ENCODE data around the gene AHCTF1. TPM values are rescaled to one million over a fixed set of nuclear protein-coding genes. Genes with fewer than 3 reads are reported as not detected.

The AHCTF1 gene
- total RNA-seq, 1 donor from 2014 or later: 20.5 TPM

DNA sequence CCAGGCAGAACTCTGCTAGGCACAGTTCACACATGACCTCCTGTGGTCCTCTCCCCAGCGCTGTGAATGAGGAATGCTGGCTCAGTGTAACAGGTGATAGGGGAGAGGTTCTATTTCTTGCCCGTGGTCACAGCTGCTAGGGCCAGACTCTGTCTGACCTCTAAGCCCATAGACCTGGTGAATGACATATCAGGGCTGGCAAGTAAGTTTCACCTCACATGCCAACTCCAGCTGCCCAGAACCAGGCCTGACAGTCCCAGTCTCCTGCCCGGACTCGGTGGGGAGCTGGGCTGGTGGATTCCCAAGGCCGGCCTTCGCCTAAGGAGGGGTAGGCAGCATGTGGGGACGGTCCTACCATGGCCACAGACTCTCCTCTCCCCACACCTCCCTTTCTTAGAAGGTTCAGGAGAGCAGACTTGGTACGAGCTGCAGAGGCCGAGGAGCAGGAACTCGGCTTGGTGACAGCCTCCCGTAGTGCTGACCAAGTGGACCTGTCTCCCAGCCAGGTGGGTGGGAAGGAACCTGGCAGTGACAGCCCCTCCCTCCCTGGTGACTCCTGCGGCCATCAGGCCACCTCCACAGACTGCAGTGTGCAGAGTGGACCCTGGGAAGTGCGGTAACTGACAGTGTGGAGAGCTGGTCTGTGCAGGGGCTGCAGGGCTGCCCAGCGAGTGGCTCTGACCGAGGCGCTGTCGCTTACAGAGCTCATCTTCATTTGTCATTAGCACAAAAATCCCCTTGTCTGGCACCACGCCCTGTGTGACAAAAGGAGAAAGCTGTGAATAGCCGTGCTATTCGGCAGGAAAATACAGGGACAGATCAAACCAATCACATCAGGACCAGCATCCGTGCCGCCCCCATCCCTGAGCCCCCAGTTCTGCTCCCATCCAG lies 132.9 kb downstream of the AHCTF1 start:
- no peak for DNase-seq (ENCODE audit: low read depth in 2 of 2)

DNA sequence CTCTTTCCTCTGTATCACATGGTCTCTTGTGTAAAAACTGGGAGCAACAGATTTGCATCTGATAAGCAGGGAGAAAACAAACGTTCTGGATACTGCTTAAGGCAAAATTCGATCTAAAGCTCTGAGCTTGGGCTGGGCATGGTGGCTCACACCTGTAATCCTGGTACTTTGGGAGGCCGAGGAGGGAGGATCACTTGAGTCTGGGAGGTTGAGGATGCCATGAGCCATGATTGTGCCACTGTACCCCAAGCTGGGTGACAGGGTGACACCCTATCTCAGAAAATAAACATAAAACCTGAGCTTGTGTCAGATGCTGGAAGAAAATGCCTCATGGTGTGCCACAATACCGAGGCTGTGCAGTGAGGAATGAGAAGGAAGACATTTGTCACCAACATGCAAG lies 133.6 kb downstream of the AHCTF1 start:
- no peak for DNase-seq (ENCODE audit: low read depth in 2 of 2)

- no peak for DNase-seq (ENCODE audit: low read depth in 2 of 2)
Observed at GRCh38 chr1:246797597-246797996, 134.2 kb downstream of the AHCTF1 start.

GRCh38 chr1:246797157-246797556 lies 134.6 kb downstream of the AHCTF1 start:
- no peak for DNase-seq (ENCODE audit: low read depth in 2 of 2)

DNA sequence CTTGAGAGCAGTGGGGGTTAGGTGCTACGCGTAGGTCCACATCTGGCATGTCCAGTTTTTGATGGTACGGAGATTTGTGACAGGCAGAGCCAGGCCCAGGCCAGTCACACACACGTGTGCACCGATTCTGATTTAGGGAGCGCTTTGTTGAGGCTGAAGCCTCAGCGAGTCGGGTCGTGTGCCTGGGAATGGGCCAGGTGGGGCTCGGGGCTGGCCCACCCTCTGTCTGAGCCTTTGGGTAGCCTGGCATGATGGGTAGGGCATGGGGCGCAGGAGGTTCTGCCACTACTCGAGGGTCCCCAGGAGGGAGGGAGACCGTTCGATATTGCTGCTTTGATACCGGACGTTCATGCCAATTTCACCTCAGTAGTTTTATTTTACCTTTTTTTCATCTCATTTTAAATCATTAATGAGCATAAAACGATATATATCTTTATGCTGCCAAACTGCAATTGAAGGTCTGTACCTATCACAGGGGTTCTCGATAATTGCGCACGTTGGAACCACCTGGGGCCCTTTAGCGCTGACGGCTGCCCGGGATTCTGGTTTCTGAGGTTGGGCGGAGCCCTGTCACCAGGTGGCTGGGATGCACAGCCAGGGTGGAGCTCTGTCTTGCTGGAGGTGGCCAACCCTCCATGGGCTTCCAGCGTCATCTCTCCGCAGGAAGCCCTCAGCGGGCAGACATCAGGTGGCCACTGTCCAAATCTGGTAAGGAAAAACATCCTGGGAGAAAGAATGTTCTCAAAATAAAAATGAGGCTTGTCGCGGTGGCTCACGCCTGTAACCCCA lies 135.6 kb downstream of the AHCTF1 start:
- no peak for DNase-seq (ENCODE audit: low read depth in 2 of 2)

DNA sequence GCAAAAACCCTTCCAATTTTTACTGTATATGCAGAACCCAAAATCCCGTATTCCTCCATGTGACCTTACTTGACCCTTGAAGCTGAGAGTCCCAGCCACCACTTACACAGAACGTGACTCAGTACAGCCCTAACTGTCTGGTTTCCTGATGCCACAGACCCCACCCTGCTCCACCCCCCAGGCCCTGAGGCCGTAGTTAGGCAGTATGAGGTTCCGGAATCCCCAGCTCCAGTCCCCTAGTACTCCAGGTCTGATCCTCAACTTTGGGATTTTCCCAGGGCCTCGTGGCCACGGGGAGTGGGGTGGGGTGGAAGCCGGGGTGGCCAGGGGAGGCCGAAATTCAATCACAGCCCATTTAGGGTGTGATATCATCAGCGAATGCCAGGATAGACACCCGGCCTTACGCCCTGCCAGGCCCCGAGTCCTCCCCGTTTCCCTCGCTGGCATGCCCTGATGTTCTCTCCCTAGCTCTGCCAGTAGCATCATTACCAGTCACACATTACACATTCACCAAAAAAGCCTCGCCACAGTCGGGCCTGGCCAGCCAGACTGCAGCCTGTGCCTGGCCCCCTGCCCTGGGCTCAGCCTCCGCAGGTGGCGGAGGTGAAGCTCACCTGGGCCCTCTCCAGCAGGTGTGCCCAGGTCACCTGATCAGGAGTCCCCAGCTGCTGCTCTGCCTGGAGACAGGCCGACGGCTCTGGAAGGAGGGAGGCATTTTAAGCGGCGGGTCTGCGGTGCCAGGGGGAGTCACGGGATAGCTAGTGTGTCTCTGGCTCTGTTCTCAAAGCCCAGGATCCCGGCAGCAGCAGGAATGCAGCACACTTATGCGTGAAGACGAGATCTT lies 136.7 kb downstream of the AHCTF1 start:
- no peak for DNase-seq (ENCODE audit: low read depth in 2 of 2)

GRCh38 chr1:246794048-246794827 lies 137.5 kb downstream of the AHCTF1 start:
- DNase-seq (ENCODE audit: low read depth in 2 of 2): no peak

DNA sequence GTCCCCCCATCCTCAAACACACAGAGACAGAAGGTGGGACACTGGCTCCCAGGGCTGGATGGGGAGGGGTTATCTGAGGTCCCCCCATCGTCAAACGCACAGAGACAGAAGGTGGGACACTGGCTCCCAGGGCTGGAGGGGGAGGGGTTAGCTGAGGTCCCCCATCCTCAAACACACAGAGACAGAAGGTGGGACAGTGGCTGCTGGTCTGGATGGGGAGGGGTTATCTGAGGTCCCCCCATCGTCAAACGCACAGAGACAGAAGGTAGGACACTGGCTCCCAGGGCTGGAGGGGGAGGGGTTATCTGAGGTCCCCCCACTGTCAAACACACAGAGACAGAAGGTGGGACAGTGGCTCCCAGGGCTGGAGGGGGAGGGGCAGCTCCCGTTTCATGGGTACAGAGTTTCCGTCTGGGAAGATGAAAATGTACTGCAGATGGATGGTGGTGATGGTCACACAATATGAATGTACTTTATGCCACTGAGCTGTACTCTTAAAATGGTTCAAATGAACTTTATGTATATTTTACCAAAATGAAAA lies 138.3 kb downstream of the AHCTF1 start:
- DNase-seq (ENCODE audit: low read depth in 2 of 2): no peak

GRCh38 chr1:246792603-246793002 lies 139.1 kb downstream of the AHCTF1 start:
- no peak for DNase-seq (ENCODE audit: low read depth in 2 of 2)

- DNase-seq (ENCODE audit: low read depth in 2 of 2): no peak
Observed at GRCh38 chr1:246791303-246791918, 140.3 kb downstream of the AHCTF1 start.

DNA sequence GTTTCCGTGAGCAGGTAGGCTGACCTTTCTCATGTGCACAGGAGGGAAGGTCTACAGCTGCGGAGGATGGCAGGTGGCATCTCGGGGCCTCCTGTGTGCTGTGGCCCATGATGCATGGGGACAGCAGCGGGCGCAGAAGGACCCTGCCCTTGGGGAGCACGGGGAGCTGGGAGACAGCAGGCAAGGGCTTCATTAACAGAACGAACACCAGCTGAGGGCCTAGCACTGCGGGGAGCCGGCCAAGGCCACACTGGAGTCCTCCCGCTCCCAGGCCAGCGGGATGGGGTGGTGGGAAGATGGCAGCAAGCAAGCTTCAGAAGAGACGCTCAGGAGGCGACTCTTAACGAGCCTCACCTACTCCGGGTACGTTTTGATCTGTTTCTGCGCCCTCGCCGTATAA lies 140.9 kb downstream of the AHCTF1 start:
- no peak for DNase-seq (ENCODE audit: low read depth in 2 of 2)

DNA sequence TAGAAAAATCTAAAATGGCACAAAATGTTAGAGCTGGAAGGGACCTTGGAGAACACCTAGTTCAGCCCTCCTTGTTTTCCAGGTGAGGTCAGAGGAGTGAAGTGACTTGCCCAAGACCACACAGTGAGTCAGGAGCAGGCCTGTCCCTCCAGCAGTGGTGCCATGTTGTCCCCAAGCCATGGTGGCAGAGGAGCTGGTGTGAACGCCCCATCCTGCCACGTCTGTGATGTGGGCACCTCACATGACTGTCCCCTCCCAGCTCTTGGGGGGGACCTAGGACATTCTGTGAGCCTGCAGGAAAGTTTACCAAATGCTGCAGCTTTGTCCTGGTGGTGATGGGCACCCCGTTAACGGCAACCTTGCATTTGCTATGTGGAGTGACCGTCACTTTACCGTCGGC lies 141.4 kb downstream of the AHCTF1 start:
- DNase-seq (ENCODE audit: low read depth in 2 of 2): no peak

DNA sequence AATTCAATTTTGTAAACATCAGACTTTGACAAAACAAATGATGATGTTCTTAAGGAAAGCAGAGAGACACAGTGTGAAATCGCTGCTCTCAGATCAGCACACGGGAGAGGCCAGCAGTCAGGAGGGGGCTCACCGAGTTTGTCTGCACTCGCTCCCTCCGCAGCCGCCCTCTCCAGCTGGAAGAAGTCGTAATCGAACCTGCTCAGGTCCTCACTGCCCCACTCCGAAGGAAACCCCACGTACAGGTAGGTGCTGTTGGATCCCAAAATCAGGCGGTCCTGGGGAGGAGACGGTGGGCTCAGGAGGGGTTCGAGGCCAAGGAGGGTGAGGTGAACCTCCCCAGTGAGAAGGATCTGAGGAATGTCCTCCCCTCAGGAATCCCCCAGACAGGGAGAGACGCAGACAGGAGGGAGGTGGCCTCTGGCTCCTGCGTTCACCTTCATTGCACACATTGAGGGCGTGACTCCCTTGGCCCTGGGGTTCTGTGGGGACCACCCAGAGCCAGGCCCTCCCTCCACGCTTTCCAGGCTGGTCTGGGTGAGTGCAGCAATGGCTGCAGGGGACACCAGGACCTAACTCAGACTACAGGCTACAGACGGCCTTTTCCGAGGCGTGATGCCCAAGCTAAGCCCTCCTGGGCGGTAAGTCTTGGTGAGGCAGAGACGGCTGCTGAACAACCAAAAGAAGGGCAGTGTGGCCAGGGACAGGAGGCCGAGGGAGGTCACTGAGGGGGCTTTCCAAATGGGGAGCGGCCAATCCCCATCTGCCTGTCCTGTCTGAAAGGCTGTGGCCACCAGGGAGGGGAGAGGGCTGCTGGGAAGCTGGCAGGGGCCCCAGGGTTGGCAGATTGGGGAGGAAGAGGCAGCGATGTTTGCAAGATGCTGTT lies 142.1 kb downstream of the AHCTF1 start:
- no peak for DNase-seq (ENCODE audit: low read depth in 2 of 2)

Other genes starting within 250 kb of the AHCTF1 start
- gene SCCPDH, start 207.5 kb downstream of the AHCTF1 start, total RNA-seq: 41.5 and 52.2 TPM in 2 replicates
- gene ZNF695, start 76.1 kb upstream of the AHCTF1 start, total RNA-seq: 1.0 and 2.4 TPM in 2 replicates
- 6.2 and 7.4 TPM in 2 replicates for gene ZNF670, start 146.9 kb upstream of the AHCTF1 start, total RNA-seq
- gene ZNF669, start 172.4 kb upstream of the AHCTF1 start, total RNA-seq: 9.6 and 10.7 TPM in 2 replicates
- gene ZNF124, start 240.1 kb upstream of the AHCTF1 start, total RNA-seq: 43.4 and 52.9 TPM in 2 replicates